B cell (primary cell): Measurements from ENCODE around the gene SCN7A. TPM values are rescaled to one million over a fixed set of nuclear protein-coding genes. Genes with fewer than 3 reads are reported as not detected.

Source experiments
- ATAC-seq: fragments of 200-7000 bp; cut with Tn5 transposase; one replicate; pipeline ENCODE4 v1.10.0; 2021; ENCODE audit warnings: low read depth, mild to moderate bottlenecking, moderate number of reproducible peaks, moderate library complexity
- CTCF ChIA-PET: fragments of 350-600 bp; sonication (Branson Sonifier 250); formaldehyde crosslinking; loops from one replicate; lab custom pipeline; 2021; ENCODE audit warnings: antibody characterized with exemption, inconsistent platforms; lab: Charles Lee
- POLR2A ChIA-PET: fragments of 350-600 bp; sonication (Branson Sonifier 250); formaldehyde crosslinking; loops from one replicate; lab custom pipeline; 2021; ENCODE audit warnings: antibody characterized with exemption; lab: Charles Lee
- DNase-seq: peaks from one replicate; pipeline ENCODE4 v3.0.0; 2013
- H2AFZ ChIP-seq: 2 replicates; pipeline ENCODE4 v1.6.1; 2012; ENCODE audit warnings: mild to moderate bottlenecking, low read depth, low read length; ENCODE audit not compliant: insufficient read depth, poor library complexity, severe bottlenecking
- H3K27ac ChIP-seq, 2 donors: 1 replicate in 1 of 2; 2 replicates in 1 of 2; pipeline ENCODE4 v1.5.1; 2012 to 2013; ENCODE audit warnings: low read length in 2 of 2, mild to moderate bottlenecking in 2 of 2, moderate library complexity in 1 of 2
- H3K27me3 ChIP-seq, 4 experiments: fragments of 200-600 bp in 1 of 4; sonication (generic) in 1 of 4; replicated peaks in 1 of 4; 1 replicate in 2 of 4; 2 replicates in 2 of 4; pipeline versions ENCODE4 v1.6.1 to v1.7.0; 2013 to 2016; ENCODE audit warnings: low read length in 3 of 4, mild to moderate bottlenecking in 2 of 4, mixed read lengths in 1 of 4, moderate library complexity in 1 of 4; ENCODE audit not compliant: insufficient read depth in 4 of 4, control insufficient read depth in 3 of 4; ENCODE audit errors: control extremely low read depth in 1 of 4
- H3K36me3 ChIP-seq, 2 experiments: replicated peaks in 1 of 2; 1 replicate in 1 of 2; 2 replicates in 1 of 2; pipeline versions ENCODE4 v1.6.1 to v1.7.1; 2013; ENCODE audit warnings: low read length in 1 of 2; ENCODE audit not compliant: insufficient read depth in 2 of 2, control insufficient read depth in 1 of 2; ENCODE audit errors: control extremely low read depth in 1 of 2, extremely low read depth in 1 of 2
- H3K4me1 ChIP-seq, 2 donors: fragments of 200-600 bp in 1 of 2; sonication (generic) in 1 of 2; 1 replicate in 1 of 2; 2 replicates in 1 of 2; pipeline versions ENCODE4 v1.5.1 to v1.6.1; 2013 to 2017; ENCODE audit warnings: low read length in 2 of 2; ENCODE audit not compliant: control insufficient read depth in 2 of 2, insufficient read depth in 2 of 2
- H3K4me2 ChIP-seq: replicated peaks from 2 replicates; pipeline ENCODE3; 2012; ENCODE audit warnings: mild to moderate bottlenecking, low read depth, low read length; ENCODE audit not compliant: poor library complexity, severe bottlenecking
- H3K4me3 ChIP-seq, 5 experiments: fragments of 200-600 bp in 1 of 5; sonication (generic) in 1 of 5; 1 replicate in 3 of 5; 2 replicates in 2 of 5; pipeline versions ENCODE4 v1.5.1 to v1.7.0; 2011 to 2016; ENCODE audit warnings: low read length in 4 of 5, mild to moderate bottlenecking in 4 of 5, low read depth in 2 of 5, control low read depth in 1 of 5, moderate library complexity in 1 of 5; ENCODE audit not compliant: insufficient read depth in 1 of 5; ENCODE audit errors: control extremely low read depth in 1 of 5, extremely low read depth in 1 of 5
- H3K79me2 ChIP-seq: fragments of 200-600 bp; sonication (generic); one replicate; pipeline ENCODE4 v1.6.0; 2016; ENCODE audit warnings: low read length; ENCODE audit not compliant: control insufficient read depth, insufficient read depth
- H3K9ac ChIP-seq: fragments of 200-600 bp; sonication (generic); 2 replicates; pipeline ENCODE4 v1.6.1; 2017; ENCODE audit warnings: mild to moderate bottlenecking, low read length, moderate library complexity
- H3K9me3 ChIP-seq, 3 donors: one replicate each; pipeline versions ENCODE4 v1.6.1 to v1.7.1; 2013; ENCODE audit warnings: low read length in 2 of 3; ENCODE audit not compliant: control insufficient read depth in 2 of 3, insufficient read depth in 1 of 3; ENCODE audit errors: control extremely low read depth in 1 of 3
- H4K20me1 ChIP-seq: 2 replicates; pipeline ENCODE4 v1.6.0; 2012; ENCODE audit warnings: mild to moderate bottlenecking, low read length; ENCODE audit not compliant: insufficient read depth, control insufficient read depth, poor library complexity, severe bottlenecking
- H3K27ac Mint-ChIP-seq: one replicate; pipeline ENCODE4 v1.8.0; 2021; ENCODE audit warnings: mixed read lengths
- H3K27me3 Mint-ChIP-seq: one replicate; pipeline ENCODE4 v1.8.0; 2021; ENCODE audit warnings: mixed read lengths
- H3K4me1 Mint-ChIP-seq: one replicate; pipeline ENCODE4 v1.8.0; 2021; ENCODE audit warnings: mixed read lengths
- H3K4me3 Mint-ChIP-seq: one replicate; pipeline ENCODE4 v1.8.0; 2021; ENCODE audit warnings: mixed read lengths
- H3K9me3 Mint-ChIP-seq: one replicate; pipeline ENCODE4 v1.8.0; 2022; ENCODE audit warnings: mixed read lengths; ENCODE audit not compliant: insufficient read depth
- EZH2 ChIP-seq: IDR thresholded peaks from 2 replicates; pipeline ENCODE4 v1.6.1; 2012; ENCODE audit warnings: borderline replicate concordance, low read depth, mild to moderate bottlenecking, moderate library complexity, low read length; ENCODE audit not compliant: insufficient read depth, poor library complexity, severe bottlenecking
- WGBS: methylation state at CpG from one replicate; pipeline ENCODE4 v1.1.5; 2013; ENCODE audit warnings: missing lambda C conversion rate; ENCODE audit not compliant: insufficient coverage; 5-methylcytosine and 5-hydroxymethylcytosine counted together
- intact Hi-C: fragments of 100-400 bp; cut with micrococcal nuclease; formaldehyde crosslinking; loops from one replicate; pipeline ENCODE4 v1.10.0; 2022
- polyA plus RNA-seq: library from polyadenylated mRNA; depleted of rRNA; stranded (reverse); fragments of >200 nt; gene quantifications from 2 replicates; pipeline ENCODE4 v1.2.3, GENCODE V29; 2012
- total RNA-seq, 2 donors: library from RNA; stranded (reverse); fragments of 120-200 nt in 1 of 2; gene quantifications; 1 replicate in 1 of 2; 2 replicates in 1 of 2; pipeline versions ENCODE4 v1.2.3 to v1.2.4, GENCODE V29; 2013 to 2022
- TF ChIP-seq, protein P1 (sequence below): fragments of 200-600 bp; IDR thresholded peaks from one replicate; pipeline ENCODE4 v1.8.0; 2022; ENCODE audit warnings: antibody characterized with exemption, mild to moderate bottlenecking

Gene SCN7A
- total and polyA plus RNA-seq, 2 donors (not counting 1 experiment from before 2014, with no cell fraction given), result not detected

GRCh38 chr2:166361351-166362153 lies 132.5 kb downstream of the SCN7A start:
- intact Hi-C loops, result no loop called here
- Histone ChIP-seq H4K20me1 (no peaks in the 10 kb centered on the region), H3K27ac (no peak overlapping the region), H3K9me3 (no peaks in the 10 kb centered on the region), H3K4me3 (no peak overlapping the region), H3K4me2 (no peak overlapping the region), H3K79me2 (no peaks in the 10 kb centered on the region), H3K27me3 (no peaks in the 10 kb centered on the region), H3K4me1 (no peaks in the 10 kb centered on the region), H3K36me3 (no peaks in the 10 kb centered on the region), H3K9ac (no peak overlapping the region), H2AFZ (no peak overlapping the region)
- no peak overlapping the region for H3K4me3 Mint-ChIP-seq
- H3K9me3 Mint-ChIP-seq, result no peaks in the 10 kb centered on the region
- no peaks in the 10 kb centered on the region for H3K27me3 Mint-ChIP-seq
- DNase-seq, result no peak
- POLR2A ChIA-PET, result no interaction called here
- TF ChIP-seq EZH2, result no peak
- TF ChIP-seq, protein P1, sequence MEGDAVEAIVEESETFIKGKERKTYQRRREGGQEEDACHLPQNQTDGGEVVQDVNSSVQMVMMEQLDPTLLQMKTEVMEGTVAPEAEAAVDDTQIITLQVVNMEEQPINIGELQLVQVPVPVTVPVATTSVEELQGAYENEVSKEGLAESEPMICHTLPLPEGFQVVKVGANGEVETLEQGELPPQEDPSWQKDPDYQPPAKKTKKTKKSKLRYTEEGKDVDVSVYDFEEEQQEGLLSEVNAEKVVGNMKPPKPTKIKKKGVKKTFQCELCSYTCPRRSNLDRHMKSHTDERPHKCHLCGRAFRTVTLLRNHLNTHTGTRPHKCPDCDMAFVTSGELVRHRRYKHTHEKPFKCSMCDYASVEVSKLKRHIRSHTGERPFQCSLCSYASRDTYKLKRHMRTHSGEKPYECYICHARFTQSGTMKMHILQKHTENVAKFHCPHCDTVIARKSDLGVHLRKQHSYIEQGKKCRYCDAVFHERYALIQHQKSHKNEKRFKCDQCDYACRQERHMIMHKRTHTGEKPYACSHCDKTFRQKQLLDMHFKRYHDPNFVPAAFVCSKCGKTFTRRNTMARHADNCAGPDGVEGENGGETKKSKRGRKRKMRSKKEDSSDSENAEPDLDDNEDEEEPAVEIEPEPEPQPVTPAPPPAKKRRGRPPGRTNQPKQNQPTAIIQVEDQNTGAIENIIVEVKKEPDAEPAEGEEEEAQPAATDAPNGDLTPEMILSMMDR, result no peak
- H3K27ac Mint-ChIP-seq, result no peak overlapping the region
- CTCF ChIA-PET, result no interaction called here
- WGBS, result 100% methylated on average over 1 of the region's 3 CpGs
- ATAC-seq, result no peak
- no peaks in the 10 kb centered on the region for H3K4me1 Mint-ChIP-seq

GRCh38 chr2:166360906-166361305 lies 133.1 kb downstream of the SCN7A start:
- Histone ChIP-seq H3K4me3 (no peak overlapping the region), H3K4me2 (no peak overlapping the region), H3K4me1 (no peaks in the 10 kb centered on the region), H3K9ac (no peak overlapping the region), H4K20me1 (no peaks in the 10 kb centered on the region), H3K27ac (no peak overlapping the region), H3K9me3 (no peaks in the 10 kb centered on the region), H3K27me3 (no peaks in the 10 kb centered on the region), H2AFZ (no peak overlapping the region), H3K79me2 (no peaks in the 10 kb centered on the region), H3K36me3 (no peaks in the 10 kb centered on the region)
- H3K27ac Mint-ChIP-seq, result no peak overlapping the region
- intact Hi-C loops, result no loop called here
- WGBS, result no CpG with 5 or more reads among the region's 2 CpGs
- DNase-seq (no peak), ATAC-seq (no peak)
- no peaks in the 10 kb centered on the region for H3K4me1 Mint-ChIP-seq
- no peak overlapping the region for H3K4me3 Mint-ChIP-seq
- H3K9me3 Mint-ChIP-seq, result no peaks in the 10 kb centered on the region
- POLR2A ChIA-PET, result no interaction called here
- no peak for TF ChIP-seq EZH2
- TF ChIP-seq, protein P1, result no peak
- H3K27me3 Mint-ChIP-seq, result no peaks in the 10 kb centered on the region
- CTCF ChIA-PET, result no interaction called here
